Smooth muscle cell (in vitro differentiated cells): ENCODE data around the gene TICRR. TPM values are rescaled to one million over a fixed set of nuclear protein-coding genes. Genes with fewer than 3 reads are reported as not detected.

Experiments
- DNase-seq: peaks from one replicate; lab custom pipeline; 2025; ENCODE audit not compliant: unreplicated experiment; lab: John Stamatoyannopoulos, UW
- H2AFZ ChIP-seq: fragments of 200-600 bp; sonication (generic); 2 replicates; pipeline ENCODE4 v1.6.0; 2016; ENCODE audit warnings: antibody characterized with exemption, low read depth, mild to moderate bottlenecking
- H3F3A ChIP-seq: fragments of 200-600 bp; sonication (generic); 2 replicates; pipeline ENCODE4 v1.6.0; 2017; ENCODE audit warnings: antibody characterized with exemption, low read depth
- H3K27ac ChIP-seq: fragments of 200-600 bp; sonication (generic); 2 replicates; pipeline ENCODE4 v1.5.1; 2016; ENCODE audit warnings: low read depth, mild to moderate bottlenecking
- H3K27me3 ChIP-seq: fragments of 200-600 bp; sonication (generic); 2 replicates; pipeline ENCODE4 v1.6.1; 2016; ENCODE audit warnings: low read depth, mild to moderate bottlenecking
- H3K36me3 ChIP-seq: fragments of 200-600 bp; sonication (generic); 2 replicates; pipeline ENCODE4 v1.5.1; 2016; ENCODE audit warnings: low read depth
- H3K4me1 ChIP-seq: fragments of 200-600 bp; sonication (generic); 2 replicates; pipeline ENCODE4 v1.5.1; 2016; ENCODE audit warnings: low read depth
- H3K4me2 ChIP-seq: fragments of 200-600 bp; sonication (generic); 2 replicates; pipeline ENCODE4 v1.6.0; 2016; ENCODE audit warnings: mild to moderate bottlenecking
- H3K4me3 ChIP-seq: fragments of 200-600 bp; sonication (generic); 2 replicates; pipeline ENCODE4 v1.5.1; 2016; ENCODE audit warnings: mild to moderate bottlenecking
- H3K79me2 ChIP-seq: fragments of 200-600 bp; sonication (generic); 2 replicates; pipeline ENCODE4 v1.6.0; 2016; ENCODE audit warnings: low read depth, mild to moderate bottlenecking
- H3K9ac ChIP-seq: fragments of 200-600 bp; sonication (generic); 2 replicates; pipeline ENCODE4 v1.6.0; 2016; ENCODE audit warnings: low read depth
- H3K9me3 ChIP-seq: fragments of 200-600 bp; sonication (generic); replicated peaks from 2 replicates; pipeline ENCODE4 v1.5.1; 2016; ENCODE audit warnings: low read depth
- H4K20me1 ChIP-seq: fragments of 200-600 bp; sonication (generic); 2 replicates; pipeline ENCODE4 v1.6.0; 2016; ENCODE audit warnings: low read depth
- CTCF ChIP-seq: fragments of 200-600 bp; sonication (generic); IDR thresholded peaks from 2 replicates; pipeline ENCODE4 v1.5.1; 2017; ENCODE audit warnings: borderline replicate concordance, mild to moderate bottlenecking, antibody characterized with exemption; ENCODE audit not compliant: insufficient read depth, poor library complexity, severe bottlenecking
- WGBS: methylation state at CpG from one replicate; pipeline ENCODE4 v1.1.7; 2016; ENCODE audit warnings: low lambda C conversion rate; 5-methylcytosine and 5-hydroxymethylcytosine counted together
- polyA plus RNA-seq: library from polyadenylated mRNA; unstranded; fragments of >200 nt; fragmentation: Nextera tagmentation; extraction: Ambion mirVana; gene quantifications from 2 replicates; pipeline ENCODE4 v1.2.1, GENCODE V29; 2016
- total RNA-seq: library from RNA; depleted of rRNA; stranded (reverse); fragments of >200 nt; gene quantifications from 2 replicates; pipeline ENCODE4 v1.2.3, GENCODE V29; 2014

Gene TICRR
- total and polyA plus RNA-seq, 2 experiments from 2014 or later = 1.3 to 2.6 TPM

GRCh38 chr15:89630974-89631901 lies 56.0 kb downstream of the TICRR start:
- WGBS = 91% methylated on average over 30 of the region's 30 CpGs
- no peak for DNase-seq

GRCh38 chr15:89631902-89632264 lies 56.6 kb downstream of the TICRR start:
- Histone ChIP-seq H3K4me1 (no peaks in the 10 kb centered on the region), H3K79me2 (no peaks in the 10 kb centered on the region), H4K20me1 (no peaks in the 10 kb centered on the region), H3K9me3 (no peaks in the 10 kb centered on the region), H3K27me3 (no peaks in the 10 kb centered on the region), H3K4me2 (no peak overlapping the region), H3K4me3 (no peak overlapping the region), H3K27ac (no peak overlapping the region), H3K36me3 (no peaks in the 10 kb centered on the region), H3K9ac (no peak overlapping the region), H3F3A (no peaks in the 10 kb centered on the region), H2AFZ (no peak overlapping the region)
- WGBS = 86% methylated on average over 9 of the region's 10 CpGs
- TF ChIP-seq CTCF = no peak
- DNase-seq = no peak

More at GRCh38 chr15:89630974-89631901, 56.0 kb downstream of the TICRR start:
- Histone ChIP-seq H3K27ac (no peak overlapping the region), H3K27me3 (no peaks in the 10 kb centered on the region), H3F3A (no peaks in the 10 kb centered on the region), H3K9ac (no peak overlapping the region), H3K79me2 (no peaks in the 10 kb centered on the region), H4K20me1 (no peaks in the 10 kb centered on the region), H3K4me2 (no peak overlapping the region), H3K9me3 (no peaks in the 10 kb centered on the region), H3K4me1 (no peaks in the 10 kb centered on the region), H2AFZ (no peak overlapping the region), H3K36me3 (no peaks in the 10 kb centered on the region), H3K4me3 (no peak overlapping the region)
- no peak for TF ChIP-seq CTCF

- H3F3A ChIP-seq = no peaks in the 10 kb centered on the region
- H3K27ac ChIP-seq = no peak overlapping the region
- no peak for TF ChIP-seq CTCF
- no peak overlapping the region for H3K4me3 ChIP-seq
- no peak overlapping the region for H3K9ac ChIP-seq
- no peaks in the 10 kb centered on the region for H3K36me3 ChIP-seq
- no peak overlapping the region for H2AFZ ChIP-seq
- H3K79me2 ChIP-seq = no peaks in the 10 kb centered on the region
- DNase-seq = no peak
- H3K4me2 ChIP-seq = no peak overlapping the region
- 96% methylated on average over 18 of the region's 18 CpGs for WGBS
- H3K9me3 ChIP-seq = no peaks in the 10 kb centered on the region
- H4K20me1 ChIP-seq = no peaks in the 10 kb centered on the region
- H3K27me3 ChIP-seq = no peaks in the 10 kb centered on the region
- no peaks in the 10 kb centered on the region for H3K4me1 ChIP-seq
These were observed 57.5 kb downstream of the TICRR start for GRCh38 chr15:89632563-89633430.
